Midbrain (tissue), 1 donor: ENCODE measurements around the gene ZPR1.
"Not testable (repeated sequence)": the region's sequence is repeated elsewhere in the genome, so short reads cannot be mapped to it uniquely, and the experiment has no call there.

Experiments used
- DNase-seq: peaks from one replicate; lab custom pipeline; 2025; lab: John Stamatoyannopoulos, UW

The ZPR1 gene

GRCh38 chr11:116823031-116823843 is 35.4 kb upstream of the ZPR1 start, which contains the start of gene APOA4:
Gene APOA4 (minus strand): TSS chr11:116823304. CDS start chr11:116823191, 113 bp downstream.
- no peak for DNase-seq

- no peak for DNase-seq
These were observed 34.8 kb upstream of the ZPR1 start for GRCh38 chr11:116822575-116822974.

GRCh38 chr11:116821050-116821918 is 33.5 kb upstream of the ZPR1 start:
- no peak for DNase-seq

GRCh38 chr11:116819049-116819448 is 31.2 kb upstream of the ZPR1 start:
- DNase-seq = no peak

- no peak for DNase-seq
These were observed 26.7 kb upstream of the ZPR1 start for GRCh38 chr11:116814502-116814901.

GRCh38 chr11:116813781-116814471 is 26.1 kb upstream of the ZPR1 start:
- no peak for DNase-seq

- no peak for DNase-seq
These were observed 25.3 kb upstream of the ZPR1 start for GRCh38 chr11:116813170-116813569.

- DNase-seq = no peak
These were observed 24.3 kb upstream of the ZPR1 start for GRCh38 chr11:116812109-116812508.

GRCh38 chr11:116811194-116811593 is 23.4 kb upstream of the ZPR1 start:
- no peak for DNase-seq

- no peak for DNase-seq
These were observed 20.7 kb upstream of the ZPR1 start for GRCh38 chr11:116808262-116809175.

GRCh38 chr11:116807601-116808261 is 19.9 kb upstream of the ZPR1 start:
- DNase-seq = no peak

- DNase-seq = no peak
These were observed 16.2 kb upstream of the ZPR1 start for GRCh38 chr11:116804001-116804400.

GRCh38 chr11:116801662-116802061 is 13.8 kb upstream of the ZPR1 start:
- not testable (repeated sequence) for DNase-seq

GRCh38 chr11:116800610-116801009 is 12.8 kb upstream of the ZPR1 start:
- no peak for DNase-seq

- no peak for DNase-seq
These were observed 10.5 kb upstream of the ZPR1 start for GRCh38 chr11:116798368-116798767.

GRCh38 chr11:116797816-116798215 is 10.0 kb upstream of the ZPR1 start:
- no peak for DNase-seq

GRCh38 chr11:116796548-116796947 is 8.7 kb upstream of the ZPR1 start:
- no peak for DNase-seq

- no peak for DNase-seq
These were observed 7.0 kb upstream of the ZPR1 start for GRCh38 chr11:116794851-116795250.

GRCh38 chr11:116793772-116794097 is 5.9 kb upstream of the ZPR1 start:
- DNase-seq = no peak

GRCh38 chr11:116792869-116793771 is 5.3 kb upstream of the ZPR1 start:
- no peak for DNase-seq
